Lower lobe of right lung (tissue), 2 donors: ENCODE results near the gene ACOT4. TPM values are rescaled to one million over a fixed set of nuclear protein-coding genes. Genes with fewer than 3 reads are reported as not detected.
"Not testable (repeated sequence)": the region's sequence is repeated elsewhere in the genome, so short reads cannot be mapped to it uniquely, and the experiment has no call there.

ENCODE experiments used
- ATAC-seq, 2 donors: fragments of 200-7000 bp; cut with Tn5 transposase; one replicate each; pipeline ENCODE4 v1.9.1; 2020 to 2022; ENCODE audit warnings: mild to moderate bottlenecking in 2 of 2, moderate library complexity in 2 of 2
- DNase-seq: peaks from one replicate; pipeline ENCODE4 v3.0.0-alpha.2; 2020
- H3K27ac ChIP-seq: fragments of 200-600 bp; one replicate; pipeline ENCODE4 v1.8.0; 2022
- H3K27me3 ChIP-seq: fragments of 200-600 bp; one replicate; pipeline ENCODE4 v1.8.0; 2022; ENCODE audit warnings: low read depth
- H3K36me3 ChIP-seq: fragments of 200-600 bp; one replicate; pipeline ENCODE4 v1.8.0; 2022; ENCODE audit warnings: mild to moderate bottlenecking
- H3K4me1 ChIP-seq: fragments of 200-600 bp; one replicate; pipeline ENCODE4 v1.8.0; 2022
- H3K4me3 ChIP-seq: fragments of 200-600 bp; one replicate; pipeline ENCODE4 v1.8.0; 2022; ENCODE audit warnings: mild to moderate bottlenecking
- H3K9me3 ChIP-seq: fragments of 200-600 bp; one replicate; pipeline ENCODE4 v1.8.0; 2022
- CTCF ChIP-seq: fragments of 200-600 bp; IDR thresholded peaks from one replicate; pipeline ENCODE4 v1.8.0; 2022; ENCODE audit warnings: antibody characterized with exemption, mild to moderate bottlenecking
- intact Hi-C: fragments of 100-400 bp; cut with DNase I; formaldehyde crosslinking; loops from one replicate; pipeline ENCODE4 v1.11.0; 2022
- total RNA-seq: library from RNA; stranded (reverse); fragmentation: NEBNext Ultra II Directional; extraction: Animal tissue kit (Norgen Biotek cat#: 25700); gene quantifications from one replicate; pipeline ENCODE4 v1.2.1, GENCODE V29; 2021
- donor health status: DM: no; HTN: yes; CAD: no; lungs with severe emphysema.

The ACOT4 gene
- total RNA-seq, 1 donor from 2014 or later = 5.0 TPM

GRCh38 chr14:73633116-73634010 is 41.7 kb downstream of the ACOT4 start:
- Histone ChIP-seq H3K27me3 (no peaks in the 10 kb centered on the region), H3K36me3 (no peaks in the 10 kb centered on the region), H3K4me3 (peak overlapping the region; percentile 67), H3K27ac (peak overlapping the region; percentile 61), H3K9me3 (no peaks in the 10 kb centered on the region), H3K4me1 (peaks cover 13% of the 10 kb centered on the region)
- peak; percentile 75 for DNase-seq
- peak; percentile 91 for ATAC-seq
- TF ChIP-seq CTCF = peak; percentile 82
- intact Hi-C loops = no loop called here

- intact Hi-C loops = no loop called here
- ATAC-seq = peak; percentile 83 to 89
Measured at GRCh38 chr14:73634011-73634833, 42.5 kb downstream of the ACOT4 start.

GRCh38 chr14:73636355-73636754 is 44.7 kb downstream of the ACOT4 start:
- DNase-seq, H3K27ac ChIP-seq, intact Hi-C loops, ATAC-seq, H3K36me3 ChIP-seq, H3K9me3 ChIP-seq, H3K4me3 ChIP-seq, H3K27me3 ChIP-seq: not testable (repeated sequence)
- peaks cover 13% of the 10 kb centered on the region for H3K4me1 ChIP-seq

More at GRCh38 chr14:73634011-73634833, 42.5 kb downstream of the ACOT4 start:
- H3K9me3 ChIP-seq = no peaks in the 10 kb centered on the region
- peak overlapping the region; percentile 61 for H3K27ac ChIP-seq
- no peaks in the 10 kb centered on the region for H3K36me3 ChIP-seq
- H3K4me1 ChIP-seq = peaks cover 13% of the 10 kb centered on the region
- no peaks in the 10 kb centered on the region for H3K27me3 ChIP-seq
- TF ChIP-seq CTCF = no peak
- peak; percentile 60 for DNase-seq
- peak overlapping the region; percentile 67 for H3K4me3 ChIP-seq

- Histone ChIP-seq H3K27ac (no peak overlapping the region), H3K36me3 (no peaks in the 10 kb centered on the region), H3K27me3 (no peaks in the 10 kb centered on the region), H3K4me3 (no peak overlapping the region), H3K4me1 (peaks cover 13% of the 10 kb centered on the region), H3K9me3 (no peaks in the 10 kb centered on the region)
- intact Hi-C loops = no loop called here
- no peak for TF ChIP-seq CTCF
- DNase-seq (no peak), ATAC-seq (no peak)
Measured at GRCh38 chr14:73637830-73638229, 46.2 kb downstream of the ACOT4 start.

GRCh38 chr14:73640796-73641365 is 49.2 kb downstream of the ACOT4 start:
- H3K9me3 ChIP-seq = no peaks in the 10 kb centered on the region
- no peak overlapping the region for H3K27ac ChIP-seq
- H3K4me3 ChIP-seq = no peak overlapping the region
- no peaks in the 10 kb centered on the region for H3K27me3 ChIP-seq
- no peaks in the 10 kb centered on the region for H3K36me3 ChIP-seq
- no peak for TF ChIP-seq CTCF
- no peak for DNase-seq
- H3K4me1 ChIP-seq = peaks cover 14% of the 10 kb centered on the region
- ATAC-seq = no peak
- intact Hi-C loops = no loop called here
